Fibroblast of upper back skin (primary cell): ENCODE measurements around the gene SRSF2.
"Not testable (repeated sequence)": the region's sequence is repeated elsewhere in the genome, so short reads cannot be mapped to it uniquely, and the experiment has no call there.

Experiments used
- DNase-seq: peaks from one replicate; pipeline ENCODE4 v3.0.0-alpha.2; 2013

SRSF2 gene, protein sequence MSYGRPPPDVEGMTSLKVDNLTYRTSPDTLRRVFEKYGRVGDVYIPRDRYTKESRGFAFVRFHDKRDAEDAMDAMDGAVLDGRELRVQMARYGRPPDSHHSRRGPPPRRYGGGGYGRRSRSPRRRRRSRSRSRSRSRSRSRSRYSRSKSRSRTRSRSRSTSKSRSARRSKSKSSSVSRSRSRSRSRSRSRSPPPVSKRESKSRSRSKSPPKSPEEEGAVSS

DNA sequence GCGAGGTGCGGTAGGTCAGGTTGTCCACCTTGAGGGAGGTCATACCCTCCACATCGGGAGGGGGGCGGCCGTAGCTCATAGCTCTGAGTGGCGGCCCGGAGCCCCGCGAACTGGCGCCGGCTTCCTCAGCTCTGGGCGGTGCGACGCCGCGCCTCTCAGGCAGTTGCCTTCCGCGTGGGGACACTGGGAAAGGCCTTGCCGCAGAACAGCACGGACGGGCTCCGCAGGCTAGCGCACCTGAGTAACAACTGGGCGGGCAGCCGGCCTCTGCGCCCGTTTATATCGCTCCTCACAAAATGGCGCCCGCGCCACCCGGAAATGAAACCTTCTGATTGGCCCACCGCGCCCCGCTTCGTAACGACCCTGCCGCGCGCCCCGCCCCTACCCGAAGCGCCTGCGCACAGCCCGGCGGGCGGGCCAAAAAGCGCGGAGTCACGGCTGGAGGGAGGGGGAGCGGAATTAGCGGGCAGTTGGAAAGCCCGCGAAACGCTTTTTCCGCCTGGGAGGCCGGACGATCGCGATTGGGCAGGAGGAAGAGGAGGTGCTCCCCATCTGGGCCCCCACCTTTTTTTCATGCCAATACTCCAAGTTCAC, at the start of gene SRSF2:
Gene SRSF2, minus strand, starts transcription at position 250 of the 594 bp plus-strand sequence. Its CDS starts 171 bp downstream, at position 79.
- peak; percentile 99 for DNase-seq

DNA sequence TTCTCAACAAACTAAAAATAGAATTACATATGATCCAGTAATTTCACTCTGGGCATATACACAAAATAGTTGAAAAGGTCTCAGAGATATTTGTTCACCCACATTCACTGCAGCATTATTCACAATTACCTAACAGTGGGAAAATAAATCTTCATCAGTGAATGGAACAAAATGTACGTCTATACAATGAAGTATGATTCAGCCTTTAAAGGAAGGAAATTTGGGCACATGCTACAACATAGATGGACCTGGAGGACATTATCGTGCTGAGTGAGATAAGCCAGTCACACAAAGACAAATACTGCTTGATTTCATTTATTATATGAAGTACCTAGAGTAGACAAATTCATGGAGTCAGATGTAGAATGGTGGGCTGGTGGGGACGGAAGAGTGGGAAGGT, 47.8 kb upstream of the SRSF2 start:
- DNase-seq, result no peak

DNA sequence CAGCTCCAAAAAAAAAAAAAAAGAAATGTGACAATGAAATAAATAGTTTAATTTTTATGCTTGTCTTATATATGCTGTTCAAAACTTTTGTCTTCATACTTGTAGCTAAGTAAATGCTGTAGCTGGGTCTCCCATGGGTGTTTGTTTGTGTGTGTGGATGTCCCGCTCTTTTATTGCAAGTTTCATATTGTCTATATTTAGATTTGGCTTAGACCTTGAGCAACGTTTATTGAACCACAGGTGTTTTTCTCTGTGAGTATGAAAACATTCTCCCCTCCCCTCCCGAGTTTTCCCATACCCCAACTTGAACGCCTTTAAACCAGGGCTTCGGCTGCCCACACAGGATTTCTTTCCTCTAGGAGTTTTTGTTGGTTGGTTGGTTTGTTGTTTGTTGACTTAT, 46.0 kb upstream of the SRSF2 start:
- no peak for DNase-seq

DNA sequence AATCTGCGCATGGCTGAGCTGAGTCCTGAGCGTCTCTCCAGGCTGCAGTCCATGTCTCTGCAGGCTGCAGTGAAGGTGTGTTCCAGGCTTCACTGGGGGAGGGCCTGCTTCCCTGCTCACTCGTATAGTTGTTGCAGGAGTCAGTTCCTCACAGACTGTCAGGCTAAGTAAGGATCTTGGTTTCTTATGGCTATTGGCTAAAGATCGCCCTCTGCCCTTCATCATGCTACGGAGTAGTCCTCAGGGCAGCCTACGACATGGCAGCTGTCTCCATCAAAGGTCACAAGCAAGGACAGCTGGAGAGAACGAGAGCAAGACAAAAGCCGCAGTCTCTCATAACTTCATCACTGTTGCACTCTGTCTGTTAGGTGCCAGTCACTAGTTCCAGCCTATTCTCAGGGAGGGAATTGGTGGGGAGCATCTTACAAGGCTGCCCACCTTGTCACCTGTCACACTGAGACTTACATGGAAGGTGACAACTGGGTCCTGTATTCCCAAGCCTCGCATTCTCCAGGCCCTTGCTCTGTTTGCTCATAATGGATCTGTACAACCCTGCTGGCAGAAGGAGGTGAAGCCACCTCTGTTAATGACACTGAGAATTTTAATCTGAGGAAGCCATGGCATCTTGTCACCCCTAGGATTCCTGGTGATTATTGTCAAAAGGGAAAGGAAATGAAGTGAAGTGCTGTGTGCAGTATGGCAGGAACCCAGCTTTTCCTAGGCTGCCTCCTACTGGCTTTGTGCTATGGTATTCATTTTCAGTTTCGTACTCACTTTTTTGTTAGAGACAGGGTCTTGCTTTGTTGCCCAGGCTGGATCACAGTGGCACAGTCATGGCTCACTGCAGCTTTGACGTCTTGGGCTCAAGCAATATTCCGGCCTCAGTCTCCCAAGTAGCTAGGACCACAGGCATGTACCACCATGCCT, 44.2 kb upstream of the SRSF2 start:
- DNase-seq, result no peak

DNA sequence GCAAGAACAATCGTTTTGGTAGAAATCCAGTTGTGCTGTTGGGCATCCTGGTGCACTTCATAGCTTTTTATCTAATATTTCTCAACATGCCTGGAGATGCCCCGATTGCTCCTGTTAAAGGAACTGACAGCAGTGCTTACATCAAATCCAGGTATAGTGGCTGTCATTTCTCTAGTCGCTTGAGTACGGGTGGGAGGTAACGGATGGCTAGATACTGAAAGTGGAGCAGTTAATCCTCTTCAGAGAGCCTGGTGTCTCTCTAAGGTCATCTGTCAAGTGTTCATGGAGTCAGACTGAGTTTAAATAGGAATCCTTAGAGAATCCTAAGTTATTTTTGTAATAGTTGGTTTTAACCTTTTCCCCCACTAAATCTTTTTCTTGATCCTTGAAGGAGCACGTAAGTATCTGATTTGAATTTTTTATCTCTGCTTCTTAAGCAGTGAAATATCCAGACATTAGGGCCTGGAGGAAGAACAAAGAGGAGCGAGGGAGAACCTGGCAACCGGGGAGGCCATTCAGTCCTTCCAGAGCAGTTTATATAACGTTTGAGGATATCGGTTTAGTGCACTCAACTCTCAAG, 38.0 kb upstream of the SRSF2 start:
- DNase-seq, result no peak

DNA sequence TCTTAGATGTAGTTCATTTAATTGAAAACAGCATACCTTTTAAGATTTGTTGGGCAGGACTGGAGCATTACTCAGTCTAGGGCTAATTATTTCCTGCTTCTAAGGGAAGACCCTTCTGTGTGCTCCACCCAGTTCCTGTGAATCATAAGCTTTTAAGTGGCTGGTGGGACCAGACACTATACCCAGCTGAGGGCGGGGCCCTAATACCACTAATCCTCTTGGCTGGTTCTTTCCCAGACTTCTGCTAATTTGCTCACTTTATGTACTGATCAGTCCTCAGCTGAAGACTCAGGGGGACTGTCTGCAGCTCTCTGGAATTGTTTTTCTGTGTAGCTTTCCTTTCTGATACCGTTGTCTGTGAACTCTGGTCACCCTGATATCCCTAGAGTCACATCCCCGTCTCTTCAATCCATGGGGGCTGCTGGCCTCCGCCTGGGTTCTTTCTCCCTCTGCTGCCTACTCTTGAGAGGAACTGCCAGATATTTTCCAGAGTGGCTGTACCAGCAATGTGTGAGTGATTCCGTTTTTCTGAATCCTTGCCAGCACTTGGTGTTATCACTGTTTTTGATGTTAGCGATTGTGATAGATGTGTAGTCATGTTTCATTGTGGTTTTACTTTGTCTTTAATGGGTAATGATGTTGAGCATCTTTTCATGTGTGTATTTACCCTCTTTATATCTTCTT, 35.9 kb upstream of the SRSF2 start:
- DNase-seq, result peak; percentile 92

DNA sequence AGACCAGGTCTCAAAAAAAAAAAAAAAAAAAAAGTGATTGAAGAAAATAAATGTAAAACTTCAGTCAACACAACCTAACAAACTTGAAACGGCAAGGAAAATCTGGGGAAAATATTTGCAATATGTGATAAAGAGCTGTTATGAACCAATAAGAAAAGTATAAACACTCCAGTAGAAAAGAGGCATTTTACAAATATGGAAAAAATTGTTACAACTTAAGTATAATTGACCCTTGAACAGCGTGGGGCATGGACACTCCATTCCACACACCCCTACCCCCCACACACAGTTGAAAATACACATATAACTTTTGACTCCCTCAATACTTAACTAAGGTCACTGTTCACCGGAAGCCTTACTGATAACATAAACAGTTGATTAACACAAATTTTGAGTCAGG, 21.4 kb upstream of the SRSF2 start:
- DNase-seq, result no peak

DNA sequence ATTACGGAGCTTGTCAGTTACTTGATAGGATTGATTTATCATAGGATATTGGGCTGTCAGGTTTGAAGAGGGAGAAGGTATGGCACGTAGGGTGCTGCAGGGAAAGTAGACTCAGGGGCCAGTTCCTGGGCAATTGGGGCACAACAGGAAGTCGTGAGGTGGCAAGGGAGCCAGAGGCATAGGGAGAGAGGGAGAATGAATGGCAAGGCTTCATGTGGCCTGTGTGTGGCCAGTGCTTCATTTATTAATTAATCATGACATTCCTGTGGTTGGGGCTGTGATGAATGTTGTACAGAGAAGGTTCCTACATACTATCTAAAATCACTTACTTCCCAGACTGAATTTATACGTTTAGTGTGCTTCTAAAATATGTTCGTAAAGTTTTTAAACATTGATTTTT, 20.1 kb upstream of the SRSF2 start:
- no peak for DNase-seq

DNA sequence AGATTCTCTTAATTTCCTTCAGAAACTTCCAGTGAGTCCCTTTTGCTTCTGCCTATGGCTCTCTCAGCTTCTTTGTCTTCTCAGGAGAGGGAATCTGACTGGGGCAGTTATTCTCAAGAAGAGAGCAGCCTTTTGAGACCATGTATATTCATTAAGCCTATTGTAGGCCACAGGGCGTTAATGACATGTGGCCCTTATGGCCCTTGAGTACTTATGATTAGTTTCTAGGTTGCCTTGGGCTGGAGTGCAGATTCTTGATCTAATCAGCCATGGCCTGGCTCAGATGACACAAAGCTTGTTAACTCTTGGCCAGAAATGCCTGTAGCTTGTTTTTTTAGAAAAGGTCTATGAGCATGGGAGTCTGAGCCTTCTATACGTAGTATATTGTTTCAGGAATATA, 18.2 kb upstream of the SRSF2 start:
- no peak for DNase-seq

DNA sequence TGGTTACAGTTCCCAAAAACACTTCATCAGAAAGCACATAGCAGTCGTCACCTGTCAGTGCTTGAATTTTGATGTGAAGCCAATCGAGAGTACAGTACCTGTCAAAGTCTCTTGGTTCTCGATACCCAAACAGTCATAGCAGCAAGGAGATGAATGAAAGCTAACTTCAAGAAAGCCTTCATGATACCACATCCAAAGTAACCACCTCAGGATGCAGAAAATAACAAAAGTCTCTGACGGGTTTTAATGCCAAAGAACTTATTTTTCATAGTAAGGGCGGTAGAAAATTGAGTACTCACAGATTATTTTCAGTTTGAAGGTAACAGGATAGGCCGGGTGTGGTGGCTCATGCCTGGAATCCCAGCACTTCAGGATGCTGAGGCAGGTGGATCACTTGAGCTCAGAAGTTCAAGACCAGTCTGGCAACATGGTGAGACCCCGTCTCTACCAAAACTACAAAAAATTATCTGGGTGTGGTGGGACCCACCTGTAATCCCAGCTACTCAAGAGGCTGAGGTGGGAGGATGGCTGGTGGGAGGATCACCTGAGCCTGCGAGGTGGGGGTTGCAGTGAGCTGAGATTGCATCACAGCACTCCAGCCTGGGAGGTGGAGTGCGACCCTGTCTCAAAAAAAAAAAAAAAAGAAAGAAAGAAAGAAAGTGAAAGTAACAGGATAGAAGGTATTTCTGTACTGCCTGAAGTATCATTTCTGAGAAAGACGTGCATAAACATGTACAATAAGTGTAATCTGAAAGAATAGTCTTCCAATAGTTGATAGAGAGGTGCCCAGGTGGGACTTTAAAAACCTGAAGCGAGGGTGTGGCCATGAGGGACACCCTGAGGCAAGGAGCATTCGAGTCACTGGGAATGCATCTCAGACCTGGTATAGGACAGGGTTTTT, 16.2 kb upstream of the SRSF2 start:
- no peak for DNase-seq

DNA sequence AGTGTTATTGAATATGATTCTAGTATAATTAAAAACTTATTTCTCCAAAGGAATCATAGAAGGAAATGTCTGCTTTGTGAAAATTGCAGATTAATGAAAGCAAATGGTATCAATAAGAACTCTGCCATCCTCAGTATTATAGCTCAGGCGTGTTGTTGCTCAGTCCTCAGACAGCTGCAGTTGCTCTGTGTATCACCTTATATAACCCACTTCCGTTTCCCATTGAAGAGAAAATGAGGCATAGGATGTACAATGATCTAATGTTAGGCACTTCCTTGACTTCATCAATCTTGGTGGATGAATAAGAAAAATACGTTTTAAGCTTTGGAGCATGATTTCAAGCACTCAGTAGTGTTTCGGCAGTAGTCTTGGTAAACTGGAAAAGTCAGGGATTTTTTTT, 14.9 kb upstream of the SRSF2 start:
- peak; percentile 9 for DNase-seq

DNA sequence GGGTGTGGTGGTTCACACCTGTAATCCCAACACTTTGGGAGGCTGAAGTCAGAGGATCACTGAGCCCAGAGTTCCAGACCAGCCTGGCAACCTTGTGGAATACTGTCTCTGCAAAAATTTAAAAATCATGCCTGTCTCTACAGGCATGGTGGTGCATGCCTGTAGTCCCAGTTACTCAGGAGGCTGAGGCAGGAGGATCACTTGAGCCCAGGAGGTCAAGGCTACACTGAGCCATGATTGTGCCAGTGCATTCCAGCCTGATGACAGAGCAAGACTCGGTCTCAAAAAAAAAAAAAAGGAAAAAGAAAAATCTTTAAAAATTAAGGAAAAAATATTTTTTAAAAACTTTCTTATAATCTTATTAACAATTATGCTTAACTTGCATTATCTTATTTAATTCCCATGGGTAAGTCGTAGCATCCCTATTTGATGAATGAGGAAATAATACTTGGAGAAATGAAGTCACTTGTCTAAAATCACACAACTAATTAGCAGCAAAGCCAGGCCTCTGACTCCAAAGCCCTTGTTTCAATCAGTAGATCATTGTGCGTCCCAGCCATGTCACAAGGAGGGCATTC, 14.4 kb upstream of the SRSF2 start:
- DNase-seq, result no peak

DNA sequence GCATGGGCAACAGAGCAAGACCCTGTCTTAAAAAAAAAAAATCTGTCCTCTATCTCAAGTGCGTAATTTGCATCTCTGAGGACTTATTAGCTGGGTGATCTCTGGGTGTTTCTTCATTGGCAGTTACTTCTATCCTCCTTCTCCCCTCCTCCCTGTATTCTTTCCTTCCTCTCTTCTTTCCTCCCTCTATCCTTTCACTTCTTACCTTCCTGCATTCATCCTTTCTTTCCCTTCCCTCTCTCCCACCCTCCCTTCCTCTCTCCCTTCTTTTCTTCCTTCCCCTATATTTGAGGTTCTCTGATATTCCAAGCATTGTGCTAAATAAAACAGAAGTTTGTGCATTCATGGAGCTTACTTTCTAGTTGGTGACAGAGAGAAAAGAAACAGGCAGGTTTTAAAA, 11.5 kb upstream of the SRSF2 start:
- no peak for DNase-seq

DNA sequence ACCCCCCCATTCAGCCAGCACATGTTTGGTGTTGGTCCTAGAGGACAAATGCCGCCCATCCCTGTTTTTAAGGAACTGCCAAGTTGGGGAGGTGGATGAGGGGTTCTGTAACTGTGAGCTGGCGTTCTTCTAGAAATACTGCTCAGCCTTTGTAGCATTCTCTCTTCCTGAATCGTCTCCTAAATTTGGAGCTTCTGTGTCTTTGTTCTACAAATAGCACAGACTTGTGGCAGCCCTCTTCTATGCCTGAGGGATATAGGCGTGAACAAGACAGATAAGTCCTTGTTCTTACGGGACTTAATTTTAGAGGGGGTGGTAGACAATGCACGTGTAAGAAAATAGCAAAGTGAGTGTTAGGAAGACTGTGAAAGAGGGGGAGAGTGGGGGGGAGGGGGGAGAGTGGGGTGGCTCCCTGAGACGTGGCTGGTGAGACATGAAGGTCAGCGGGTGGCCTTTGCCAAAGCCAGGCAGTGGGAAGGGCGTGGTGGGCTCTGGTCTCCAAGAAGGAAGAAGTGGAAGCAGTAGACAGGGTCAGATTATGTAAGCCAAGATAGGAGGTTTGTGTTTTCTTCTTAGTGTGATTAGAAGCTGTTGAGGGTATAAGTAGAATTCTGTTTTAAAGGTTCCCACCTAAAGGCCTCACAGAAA, 10.7 kb upstream of the SRSF2 start:
- DNase-seq, result no peak

DNA sequence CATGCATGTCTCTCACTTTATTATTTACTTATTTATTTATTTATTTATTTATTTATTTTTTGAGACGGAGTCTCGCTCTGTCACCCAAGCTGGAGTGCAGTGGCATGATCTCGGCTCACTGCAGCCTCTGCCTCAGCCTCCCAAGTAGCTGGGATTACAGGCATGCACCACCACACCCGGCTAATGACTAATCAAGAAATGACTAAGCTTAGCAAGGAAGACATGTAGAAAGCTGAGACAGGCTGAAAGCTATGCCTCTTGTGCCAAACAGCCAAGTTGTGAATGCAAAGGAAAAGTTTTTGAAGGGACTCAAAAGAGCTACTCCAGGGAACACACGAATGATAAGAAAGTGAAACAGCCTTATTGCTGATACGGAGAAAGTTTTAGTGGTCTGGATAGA, 8.7 kb upstream of the SRSF2 start:
- DNase-seq, result not testable (repeated sequence)

DNA sequence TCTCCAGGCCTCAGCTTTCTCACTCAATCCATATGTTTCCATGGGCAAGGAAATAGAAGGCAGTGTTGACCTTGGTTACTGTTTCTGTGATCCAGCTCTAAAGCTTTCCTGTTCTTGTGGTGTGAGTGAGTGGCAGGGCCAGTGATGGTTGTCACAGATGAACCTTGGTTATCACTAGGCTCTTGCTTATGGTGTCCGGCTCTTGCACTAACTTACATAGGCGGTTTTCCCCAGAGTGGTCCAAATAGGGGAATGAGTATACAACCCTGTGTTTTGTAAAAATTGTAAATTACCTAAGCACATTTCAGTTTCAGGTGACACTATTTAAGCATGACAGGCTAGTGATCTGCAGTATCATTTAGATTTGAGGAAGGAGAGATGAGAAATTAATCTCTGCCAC, 7.6 kb upstream of the SRSF2 start:
- DNase-seq, result no peak

DNA sequence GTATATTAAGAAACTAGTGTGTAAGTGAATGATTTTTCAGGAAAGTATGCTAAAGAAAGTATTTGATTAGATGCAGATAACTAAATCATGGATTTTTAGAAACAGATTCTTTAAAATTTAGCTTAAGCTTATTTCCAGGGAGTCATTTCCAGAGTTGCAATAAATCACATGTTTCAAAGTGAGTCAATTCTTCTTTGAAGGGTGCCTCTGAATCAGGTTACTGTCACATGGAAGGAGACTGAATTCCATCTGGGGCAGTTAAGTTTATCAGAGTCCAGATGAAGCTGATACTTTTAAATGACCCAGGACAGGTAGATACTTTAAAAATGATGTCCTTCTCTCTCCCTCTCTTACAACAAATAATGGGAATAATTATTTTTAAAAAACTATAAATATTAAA, 5.8 kb upstream of the SRSF2 start:
- DNase-seq, result peak; percentile 45

DNA sequence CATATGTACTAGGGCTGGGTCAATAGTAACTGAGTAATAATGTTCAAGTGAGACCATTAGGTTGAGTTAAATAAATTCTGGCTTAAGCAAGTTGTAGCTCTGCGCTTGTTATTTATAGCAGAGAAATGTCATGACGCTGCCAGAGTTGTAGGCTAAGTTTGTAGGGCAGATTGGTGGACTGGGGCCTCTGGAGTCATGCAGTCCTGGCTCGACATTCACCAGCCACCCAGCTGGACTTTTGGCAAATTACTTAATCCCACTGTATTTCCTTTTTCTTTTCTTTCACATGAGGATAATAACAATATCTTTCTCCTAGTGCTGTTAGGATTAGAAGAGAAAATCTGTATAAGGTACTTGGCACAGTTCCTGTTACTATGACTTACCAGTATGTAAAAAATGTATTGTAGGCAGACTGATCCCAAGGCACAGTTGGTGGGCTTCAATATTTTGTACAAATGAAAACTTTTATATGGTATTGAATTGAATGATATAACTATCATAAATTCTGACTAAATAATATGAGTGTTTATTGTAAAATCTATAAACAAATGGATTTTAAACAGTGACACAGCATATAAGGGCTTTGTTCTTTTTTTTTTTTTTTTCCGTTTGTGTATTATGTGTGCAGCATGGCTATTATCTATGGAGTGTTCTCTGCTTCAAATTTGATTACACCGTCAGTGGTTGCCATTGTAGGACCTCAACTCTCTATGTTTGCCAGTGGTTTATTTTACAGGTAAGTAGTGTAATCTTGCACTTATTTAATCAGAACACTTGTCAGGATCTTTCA, 3.4 kb upstream of the SRSF2 start:
- peak; percentile 37 for DNase-seq

DNA sequence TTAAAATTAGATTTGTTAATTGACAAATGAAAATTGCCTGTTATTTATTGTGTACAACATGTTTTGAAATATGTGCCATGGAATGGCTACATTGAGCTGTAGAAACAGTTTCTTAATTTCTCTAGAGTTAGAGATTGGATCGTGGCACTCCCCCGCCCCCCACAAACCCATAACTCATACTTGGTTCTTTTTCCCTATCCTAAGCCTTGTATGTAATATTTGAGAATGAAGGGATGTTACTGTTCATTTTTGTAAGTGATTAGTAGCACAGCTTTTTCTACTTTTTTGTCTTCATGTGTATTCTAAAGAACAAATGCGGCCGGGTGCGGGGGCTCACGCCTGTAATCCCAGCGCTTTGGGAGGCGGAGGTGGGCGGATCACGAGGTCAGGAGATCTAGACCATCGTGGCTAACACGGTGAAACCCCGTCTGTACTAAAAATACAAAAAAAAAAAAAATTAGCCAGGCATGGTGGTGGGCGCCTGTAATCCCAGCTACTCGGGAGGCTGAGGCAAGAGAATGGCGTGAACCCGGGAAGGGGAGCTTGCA, 2.5 kb upstream of the SRSF2 start:
- DNase-seq, result not testable (repeated sequence)

DNA sequence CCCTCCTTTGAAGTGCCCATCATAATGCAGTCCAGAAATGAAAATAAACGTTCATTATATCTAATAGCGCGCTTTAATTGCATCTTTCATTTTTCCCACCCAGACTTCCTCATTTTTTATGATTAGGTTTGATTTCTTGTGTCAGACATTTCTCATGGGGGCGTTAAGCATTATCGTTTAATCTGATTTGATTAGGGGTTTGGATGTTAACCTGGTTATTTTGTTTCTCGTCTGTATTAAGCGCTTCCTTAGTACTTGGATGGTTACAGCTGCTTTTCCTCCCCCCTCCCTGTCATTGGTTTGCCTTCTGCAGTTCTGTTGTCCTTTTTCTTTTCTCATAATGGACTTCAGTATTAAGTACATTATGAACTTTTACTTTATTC, 1.3 kb upstream of the SRSF2 start:
- DNase-seq, result no peak
